Mammary epithelial cell (primary cell): Measurements from ENCODE around the gene DNAJB12.

Experiments used
- EZH2 ChIP-seq: IDR thresholded peaks from 2 replicates; pipeline ENCODE4 v1.6.1; 2012; ENCODE audit warnings: low read length, inconsistent platforms, borderline replicate concordance
- TF ChIP-seq, protein P1 (sequence below), 2 donors: IDR thresholded peaks in 1 of 2; conservative IDR thresholded peaks in 1 of 2; 2 replicates each; pipeline ENCODE4 v1.5.1; 2011 to 2012; ENCODE audit warnings: inconsistent platforms in 2 of 2, low read length in 2 of 2, mild to moderate bottlenecking in 2 of 2, control low read depth in 1 of 2, low read depth in 1 of 2; ENCODE audit not compliant: insufficient read depth in 1 of 2; ENCODE audit errors: extremely low read depth in 1 of 2

DNA sequence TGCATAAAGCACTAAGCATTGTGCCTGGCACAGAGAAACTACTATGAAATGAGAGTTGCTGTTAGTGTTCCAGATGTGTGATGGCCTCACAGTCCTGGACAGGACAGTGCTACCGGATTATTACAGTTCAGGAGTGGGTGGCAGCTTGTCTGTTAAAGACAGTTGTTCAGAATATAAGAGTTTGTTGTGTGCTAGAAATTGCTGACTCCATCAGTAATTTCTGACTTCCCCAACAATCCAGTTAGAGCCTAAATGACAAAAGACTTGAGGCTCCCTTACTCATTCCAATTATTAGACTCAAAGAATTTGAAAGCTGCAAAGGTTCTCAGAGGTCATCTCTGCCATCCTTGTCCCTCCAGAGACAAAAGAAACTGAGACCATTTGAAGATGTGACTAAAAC lies 34.3 kb upstream of the DNAJB12 start:
- TF ChIP-seq, protein P1, sequence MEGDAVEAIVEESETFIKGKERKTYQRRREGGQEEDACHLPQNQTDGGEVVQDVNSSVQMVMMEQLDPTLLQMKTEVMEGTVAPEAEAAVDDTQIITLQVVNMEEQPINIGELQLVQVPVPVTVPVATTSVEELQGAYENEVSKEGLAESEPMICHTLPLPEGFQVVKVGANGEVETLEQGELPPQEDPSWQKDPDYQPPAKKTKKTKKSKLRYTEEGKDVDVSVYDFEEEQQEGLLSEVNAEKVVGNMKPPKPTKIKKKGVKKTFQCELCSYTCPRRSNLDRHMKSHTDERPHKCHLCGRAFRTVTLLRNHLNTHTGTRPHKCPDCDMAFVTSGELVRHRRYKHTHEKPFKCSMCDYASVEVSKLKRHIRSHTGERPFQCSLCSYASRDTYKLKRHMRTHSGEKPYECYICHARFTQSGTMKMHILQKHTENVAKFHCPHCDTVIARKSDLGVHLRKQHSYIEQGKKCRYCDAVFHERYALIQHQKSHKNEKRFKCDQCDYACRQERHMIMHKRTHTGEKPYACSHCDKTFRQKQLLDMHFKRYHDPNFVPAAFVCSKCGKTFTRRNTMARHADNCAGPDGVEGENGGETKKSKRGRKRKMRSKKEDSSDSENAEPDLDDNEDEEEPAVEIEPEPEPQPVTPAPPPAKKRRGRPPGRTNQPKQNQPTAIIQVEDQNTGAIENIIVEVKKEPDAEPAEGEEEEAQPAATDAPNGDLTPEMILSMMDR (conservative IDR thresholded peaks at IDR 0.05 in 1 of 2, IDR thresholded peaks at IDR 0.05 in 1 of 2; ENCODE audit: extremely low read depth in 1 of 2, insufficient read depth in 1 of 2, low read depth in 1 of 2, low read length in 2 of 2) = no peak
- no peak for TF ChIP-seq EZH2
